GM21737 (cell line): ENCODE results near the gene ARHGEF1.
"Not testable (repeated sequence)": the region's sequence is repeated elsewhere in the genome, so short reads cannot be mapped to it uniquely, and the experiment has no call there.

Experiments
- ATAC-seq: cut with Tn5 transposase; IDR thresholded peaks from one replicate; pipeline ENCODE4 v1.9.1; 2021; ENCODE audit warnings: mild to moderate bottlenecking, moderate library complexity; ENCODE audit not compliant: unreplicated experiment

ARHGEF1 gene

DNA sequence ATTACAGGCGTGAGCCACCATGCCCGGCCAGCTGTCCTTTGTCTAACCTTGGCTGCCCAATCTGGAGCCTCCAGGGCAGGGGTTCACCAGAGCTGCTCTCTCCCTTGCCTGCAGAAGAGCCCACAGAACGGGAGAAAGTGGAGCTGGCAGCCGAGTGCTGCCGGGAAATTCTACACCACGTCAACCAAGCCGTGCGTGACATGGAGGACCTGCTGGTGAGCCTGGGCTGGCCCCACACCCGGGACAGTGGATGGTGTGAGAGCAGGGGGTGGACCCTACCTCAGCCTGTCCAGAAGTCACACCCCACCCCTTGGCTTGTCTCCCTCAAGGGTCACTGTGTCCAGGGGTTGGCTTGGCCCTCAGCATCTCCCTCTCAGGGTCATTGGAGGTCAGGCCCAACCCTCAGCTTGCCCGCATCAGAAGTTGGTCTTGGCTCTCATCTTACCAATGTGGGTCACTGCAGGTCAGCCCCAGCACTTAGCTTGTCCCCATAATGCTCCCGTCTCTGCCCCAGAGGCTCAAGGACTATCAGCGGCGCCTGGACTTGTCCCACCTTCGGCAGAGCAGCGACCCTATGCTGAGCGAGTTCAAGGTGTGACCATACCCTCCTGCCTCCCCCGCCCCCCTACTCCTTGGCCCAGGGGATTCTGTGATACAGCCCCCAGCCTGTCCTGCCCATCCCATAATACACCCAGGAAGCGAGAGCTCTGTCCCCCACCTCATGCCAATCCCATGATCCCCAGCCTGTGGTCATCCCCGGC lies 20.4 kb downstream of the ARHGEF1 start:
- ATAC-seq: no peak

GRCh38 chr19:41904118-41904870 lies 21.3 kb downstream of the ARHGEF1 start:
- ATAC-seq: no peak

GRCh38 chr19:41905273-41906002 lies 22.5 kb downstream of the ARHGEF1 start:
- no peak for ATAC-seq

DNA sequence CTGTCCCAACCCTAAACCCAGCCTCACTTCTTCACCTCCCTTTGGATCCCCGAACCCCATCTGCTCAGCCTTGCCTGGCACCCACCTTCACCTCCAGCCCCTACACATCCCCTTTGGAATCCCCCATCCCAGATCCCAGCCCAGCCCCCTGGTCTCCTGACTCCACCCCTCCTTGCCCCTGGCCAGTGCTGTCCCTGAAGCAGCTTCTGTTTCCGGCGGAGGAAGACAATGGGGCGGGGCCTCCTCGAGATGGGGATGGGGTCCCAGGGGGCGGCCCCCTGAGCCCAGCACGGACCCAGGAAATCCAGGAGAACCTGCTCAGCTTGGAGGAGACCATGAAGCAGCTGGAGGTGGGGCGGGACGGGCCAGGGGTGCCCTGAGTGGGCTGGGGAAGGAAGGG lies 23.3 kb downstream of the ARHGEF1 start:
- ATAC-seq: no peak

DNA sequence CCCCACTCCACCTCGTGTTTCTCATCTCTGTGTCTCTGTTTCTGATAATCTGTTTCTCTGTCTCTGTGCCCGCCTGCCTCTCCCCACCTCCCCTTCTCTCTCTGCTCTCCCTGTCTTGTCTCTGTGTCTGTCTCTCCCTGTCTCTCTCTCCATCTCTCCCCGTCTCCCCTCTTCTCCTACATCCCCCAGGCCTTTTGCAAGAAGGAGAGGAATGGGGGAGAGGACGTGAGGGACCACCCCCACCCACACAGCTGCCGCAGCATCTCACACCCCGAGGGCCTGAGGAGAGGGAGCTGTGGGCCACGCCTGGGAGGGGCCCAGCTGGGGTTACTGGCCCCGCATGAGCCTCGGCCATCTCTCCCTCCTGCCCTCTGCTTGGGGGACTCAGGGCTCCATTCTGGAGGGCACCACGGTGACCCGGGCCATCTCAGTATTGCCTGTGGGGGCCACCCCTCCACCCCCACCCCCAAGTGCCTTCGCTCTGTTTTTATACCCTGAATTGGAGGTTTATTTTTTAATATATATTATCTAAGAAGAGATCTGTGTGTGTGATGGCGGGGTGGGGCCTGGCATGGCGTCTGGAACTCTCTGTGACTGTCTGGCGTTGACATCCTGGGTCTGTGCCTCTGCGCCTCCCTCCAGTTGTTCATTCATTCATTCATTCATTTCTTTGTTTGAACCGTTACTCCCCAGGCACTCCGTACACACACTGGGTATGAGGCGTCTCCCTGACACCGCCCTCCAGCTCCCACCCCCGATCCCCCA lies 24.1 kb downstream of the ARHGEF1 start:
- ATAC-seq: no peak

DNA sequence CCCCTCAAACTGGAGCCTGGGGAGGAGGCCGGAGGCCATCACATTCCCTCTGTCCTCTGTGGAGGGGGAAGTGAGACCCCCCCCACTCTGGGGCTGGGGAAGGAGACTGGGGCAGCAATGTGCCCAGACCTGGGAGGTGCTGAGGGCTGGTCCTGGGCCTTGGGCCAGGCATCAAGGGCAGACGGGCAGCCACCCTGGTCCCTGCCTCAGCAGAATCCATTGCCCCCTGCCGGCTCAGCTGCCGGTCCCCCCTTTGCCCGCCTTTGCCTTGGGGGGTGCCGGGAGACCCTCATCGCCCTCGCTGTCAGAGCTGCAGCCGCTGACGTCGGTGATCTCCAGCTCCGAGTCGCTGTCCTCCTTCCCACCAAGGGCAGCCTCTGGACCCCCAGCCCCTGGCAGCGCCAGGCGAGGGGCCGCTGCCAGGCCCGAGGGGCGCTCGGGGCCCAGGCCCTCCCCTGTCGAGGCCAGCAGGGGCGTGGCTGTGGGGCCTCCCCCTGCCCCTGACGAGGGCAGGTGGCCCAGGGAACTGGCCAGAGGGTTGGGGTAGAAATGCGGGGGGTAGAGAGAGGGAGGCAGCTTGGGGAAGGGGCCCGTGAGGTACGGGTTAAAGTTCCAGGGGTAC lies 25.1 kb downstream of the ARHGEF1 start:
- no peak for ATAC-seq

- ATAC-seq: no peak
Measured at GRCh38 chr19:41908724-41909464, 25.9 kb downstream of the ARHGEF1 start.

- ATAC-seq: no peak
Measured at GRCh38 chr19:41909706-41910105, 26.7 kb downstream of the ARHGEF1 start.

GRCh38 chr19:41910240-41910991 lies 27.4 kb downstream of the ARHGEF1 start:
- ATAC-seq: no peak

DNA sequence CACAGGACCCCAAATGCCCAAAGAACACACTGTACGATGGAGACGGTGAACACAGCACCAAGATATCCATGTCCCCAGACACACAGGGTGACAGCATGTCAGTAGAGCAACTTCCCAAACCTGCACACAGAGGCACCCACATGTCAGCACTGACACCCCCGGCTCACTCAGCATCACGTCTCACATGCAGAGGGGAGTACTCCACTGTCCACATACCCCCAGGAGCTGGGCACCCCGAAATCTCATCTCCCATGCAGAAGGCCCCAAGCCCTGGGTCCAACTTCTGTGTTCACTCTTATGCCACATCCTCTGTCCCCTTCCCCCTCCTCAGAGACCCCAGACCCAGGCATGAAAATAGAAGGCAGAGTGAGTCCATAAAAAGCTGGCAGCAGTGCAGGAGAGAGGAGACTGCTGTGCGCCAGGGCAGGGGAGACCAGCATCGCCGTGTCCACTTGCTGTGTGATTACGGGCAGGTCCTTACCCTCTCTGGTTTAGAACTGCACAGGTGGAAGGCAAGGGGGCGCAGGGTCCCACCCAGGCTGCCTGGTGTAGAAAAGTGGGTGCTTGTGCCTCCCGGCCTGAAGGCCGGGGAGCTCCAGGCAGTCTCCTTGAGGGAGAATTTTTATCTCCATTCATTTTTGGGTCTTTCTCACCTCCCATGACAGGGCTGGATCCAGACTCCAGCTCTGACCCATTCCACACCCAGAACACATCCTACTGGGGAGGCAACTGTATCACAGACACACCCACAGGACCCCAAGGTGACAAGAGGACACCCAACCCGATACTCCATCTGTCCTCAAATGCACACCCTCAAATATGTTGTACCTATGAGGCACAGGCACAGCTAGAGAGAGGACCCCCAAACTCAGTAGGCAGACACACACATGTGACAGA lies 28.3 kb downstream of the ARHGEF1 start:
- no peak for ATAC-seq

GRCh38 chr19:41911889-41912731 lies 29.1 kb downstream of the ARHGEF1 start:
- ATAC-seq: no peak

DNA sequence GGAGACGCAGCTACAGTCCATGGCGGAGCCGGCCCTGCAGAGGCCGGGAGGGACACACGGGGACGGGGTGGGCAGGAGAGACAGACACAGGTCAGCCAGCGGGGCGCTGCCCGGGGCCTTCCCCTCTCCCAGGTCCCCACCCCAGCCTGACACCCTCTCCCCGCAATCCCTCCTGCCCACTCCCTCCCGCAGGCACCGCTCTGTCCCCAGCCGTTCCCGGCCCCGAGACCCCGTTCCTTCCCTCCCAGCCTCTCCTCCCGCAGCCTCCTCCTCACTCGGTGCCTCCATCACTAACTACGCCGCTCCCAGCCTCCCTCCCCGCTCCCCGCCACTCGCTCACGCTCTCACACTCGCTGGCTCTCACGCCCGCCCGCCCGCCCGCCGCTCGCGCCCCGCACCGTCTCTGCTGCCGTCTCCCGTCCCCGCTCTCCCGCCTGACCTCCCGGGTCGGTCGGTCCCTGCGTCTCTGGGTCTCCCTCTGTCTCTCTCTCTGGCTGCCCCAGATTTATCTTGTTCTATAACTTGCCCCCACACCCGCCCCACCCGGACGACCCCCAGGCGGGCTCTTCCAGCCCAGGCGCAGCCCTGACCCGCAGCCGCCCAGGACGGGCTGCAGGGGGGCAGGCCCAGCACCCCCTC lies 30.0 kb downstream of the ARHGEF1 start:
- no peak for ATAC-seq

DNA sequence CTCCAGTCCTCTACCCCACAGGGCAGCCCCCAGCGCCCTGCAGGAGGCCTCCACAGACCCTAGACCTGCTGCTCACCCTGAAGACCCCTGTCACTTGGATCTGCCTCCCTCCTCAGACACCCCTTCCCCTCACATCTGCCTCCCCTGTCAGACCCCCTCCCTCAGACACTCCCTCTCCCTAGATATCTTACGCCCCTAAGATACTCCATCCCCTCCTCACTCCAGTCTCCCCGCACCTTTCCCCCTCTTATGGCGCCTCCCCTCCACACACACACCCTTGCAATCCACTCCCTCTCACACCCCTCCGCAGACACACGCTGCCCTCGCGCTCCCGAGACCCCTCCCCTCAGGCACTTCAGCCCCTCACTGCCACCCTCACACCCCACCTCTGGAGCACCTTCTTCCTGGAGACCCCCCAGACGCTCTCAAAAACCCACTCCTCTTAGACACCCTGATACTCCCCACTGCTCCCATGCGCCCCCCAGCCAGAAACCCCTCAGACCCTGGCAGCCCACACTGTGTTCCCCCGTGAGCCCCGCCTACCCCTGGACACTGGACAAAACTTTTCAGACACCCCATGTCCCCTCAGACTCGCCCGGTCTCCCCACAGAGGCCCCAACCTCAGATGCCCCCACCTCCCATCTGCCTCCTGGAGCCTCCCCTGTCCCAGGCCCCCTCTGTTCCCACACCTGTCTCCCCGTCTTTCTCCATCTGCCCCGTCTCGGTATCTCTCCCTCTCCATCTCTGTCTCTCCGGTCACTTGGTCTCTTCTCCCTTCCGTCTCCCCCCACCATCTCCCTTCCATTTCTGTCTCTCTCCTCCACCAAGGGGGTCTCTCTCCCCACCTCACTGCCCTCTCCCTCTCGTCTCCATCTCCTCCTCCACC lies 30.8 kb downstream of the ARHGEF1 start:
- no peak for ATAC-seq

GRCh38 chr19:41914424-41914834 lies 31.4 kb downstream of the ARHGEF1 start:
- ATAC-seq: not testable (repeated sequence)

- ATAC-seq: no peak
Measured at GRCh38 chr19:41915021-41915775, 32.2 kb downstream of the ARHGEF1 start.
